CD1c-positive myeloid dendritic cell (primary cell): Measurements from ENCODE around the gene APOC1.

Experiments used
- DNase-seq: peaks from one replicate; pipeline ENCODE4 v3.0.0-alpha.2; 2016; ENCODE audit errors: extremely low spot score

APOC1 gene

GRCh38 chr19:44955505-44956439 lies 41.4 kb downstream of the APOC1 start:
- DNase-seq, result no peak

- DNase-seq, result no peak
These were observed 43.1 kb downstream of the APOC1 start for GRCh38 chr19:44957526-44957925.

GRCh38 chr19:44958090-44958489 lies 43.7 kb downstream of the APOC1 start:
- no peak for DNase-seq

- no peak for DNase-seq
These were observed 45.3 kb downstream of the APOC1 start for GRCh38 chr19:44959691-44960090.

- DNase-seq, result no peak
These were observed 46.7 kb downstream of the APOC1 start for GRCh38 chr19:44960906-44961728.

- no peak for DNase-seq
These were observed 47.4 kb downstream of the APOC1 start for GRCh38 chr19:44961821-44962220.

- no peak for DNase-seq
These were observed 53.7 kb downstream of the APOC1 start for GRCh38 chr19:44968118-44968517.

GRCh38 chr19:44968670-44969069 lies 54.3 kb downstream of the APOC1 start:
- DNase-seq, result no peak
